BLaER1 treated with 17β-estradiol and CSF1 and Interleukin-3, amounts not matched to agents 10 nM and 100 nM (cell line): ENCODE data around the gene TMEM72.
A peak's percentile ranks its signal among the peaks of the same experiment; 100 is the strongest.

ENCODE experiments used
- H3K27ac ChIP-seq, 11 experiments: shearing (Covaris generic); formaldehyde crosslinking; 2 replicates each; pipeline ENCODE4 v1.8.1; 2022
- H3K27me3 ChIP-seq, 11 experiments: shearing (Covaris generic); formaldehyde crosslinking; 2 replicates each; pipeline ENCODE4 v1.8.1; 2022
- H3K36me3 ChIP-seq, 11 experiments: shearing (Covaris generic); formaldehyde crosslinking; 2 replicates each; pipeline ENCODE4 v1.8.1; 2022
- H3K4me1 ChIP-seq, 10 experiments: shearing (Covaris generic); formaldehyde crosslinking; 2 replicates each; pipeline ENCODE4 v1.8.1; 2022
- H3K4me2 ChIP-seq, 11 experiments: shearing (Covaris generic); formaldehyde crosslinking; 2 replicates each; pipeline ENCODE4 v1.8.1; 2022
- H3K4me3 ChIP-seq, 10 experiments: shearing (Covaris generic); formaldehyde crosslinking; 2 replicates each; pipeline ENCODE4 v1.8.1; 2022
- H3K9ac ChIP-seq, 11 experiments: shearing (Covaris generic); formaldehyde crosslinking; 2 replicates each; pipeline ENCODE4 v1.8.1; 2022
- H3K9me3 ChIP-seq, 11 experiments: shearing (Covaris generic); formaldehyde crosslinking; replicated peaks in 1 of 11; 2 replicates each; pipeline ENCODE4 v1.8.1; 2022
- H4K20me1 ChIP-seq, 11 experiments: shearing (Covaris generic); formaldehyde crosslinking; 2 replicates each; pipeline ENCODE4 v1.8.1; 2022
- Cebpa-rat ChIP-seq, 11 experiments: shearing (Covaris generic); IDR thresholded peaks; 2 replicates each; pipeline ENCODE4 v1.8.1; 2022

TMEM72 gene

DNA sequence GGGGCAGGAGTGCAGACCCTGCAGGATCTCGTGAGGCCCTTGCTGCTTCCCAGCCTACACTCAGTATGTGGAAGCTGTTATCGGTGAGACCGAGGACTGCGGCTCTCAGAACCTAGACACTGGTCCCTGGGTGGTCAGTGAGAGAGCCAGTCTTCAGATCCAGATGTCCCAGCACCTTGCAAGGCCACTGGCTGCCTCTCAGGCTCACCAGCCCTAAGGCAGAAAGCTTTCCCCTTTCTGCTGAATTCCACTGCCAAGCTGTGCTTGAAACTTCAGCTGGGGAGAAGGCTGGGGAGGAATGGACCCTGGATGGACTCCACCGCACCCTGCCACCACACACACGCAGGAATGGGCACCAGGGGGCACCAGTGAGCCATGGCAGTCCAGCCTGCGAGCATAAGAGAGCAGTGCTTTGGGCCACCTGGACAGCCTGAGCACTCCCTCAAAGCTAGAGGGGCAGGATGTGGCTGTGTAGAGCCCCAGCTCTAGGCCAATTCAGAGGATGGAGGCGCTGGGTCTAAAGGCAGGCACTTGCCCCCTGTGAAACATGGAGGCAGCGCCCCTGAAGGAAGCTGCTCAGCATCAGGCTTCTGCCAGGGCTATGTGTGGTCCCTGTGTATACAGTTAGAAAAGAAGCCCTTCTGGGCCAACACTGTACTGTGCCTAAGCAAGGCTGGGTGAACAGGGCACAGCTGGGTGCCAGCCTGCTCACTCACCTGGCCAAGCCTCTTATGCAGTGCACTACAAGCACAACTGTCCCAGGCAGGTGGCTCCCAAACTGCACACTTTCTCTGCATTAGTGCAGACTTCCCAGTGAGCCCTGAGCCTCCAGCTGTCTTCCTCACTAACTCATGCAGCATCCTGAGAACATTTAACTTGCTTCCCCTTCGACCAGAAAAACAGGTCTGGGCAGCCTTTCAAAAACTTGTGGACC lies 21.6 kb downstream of the TMEM72 start:
- Histone ChIP-seq H3K27me3 (no peaks in the 10 kb centered on the region), H3K9ac (peak overlapping the region in 8 of 11 experiments; percentile 1 to 35 (median 27); a peak in 11 of 22 replicates), H3K36me3 (no peaks in the 10 kb centered on the region), H3K27ac (peak overlapping the region in 8 of 11 experiments; percentile 20 to 79 (median 65); a peak in 14 of 22 replicates), H3K4me1 (peaks cover 55 to 68% (median 62%) of the 10 kb centered on the region in 10 experiments), H3K9me3 (peaks cover 0 to 14% (median 4%) of the 10 kb centered on the region in 11 experiments; a peak in 10 of 22 replicates), H3K4me3 (no peak overlapping the region), H4K20me1 (no peaks in the 10 kb centered on the region), H3K4me2 (peak overlapping the region; percentile 52 to 94 (median 87))
- no peak for TF ChIP-seq Cebpa-rat (IDR thresholded peaks at IDR 0.05)

GRCh38 chr10:44933451-44934321 lies 22.5 kb downstream of the TMEM72 start:
- Histone ChIP-seq H3K36me3 (no peaks in the 10 kb centered on the region; a peak in 1 of 22 replicates), H3K9ac (peak overlapping the region in 8 of 11 experiments; percentile 1 to 35 (median 27); a peak in 10 of 22 replicates), H3K27me3 (no peaks in the 10 kb centered on the region), H3K27ac (peak overlapping the region in 8 of 11 experiments; percentile 20 to 79 (median 65); a peak in 13 of 22 replicates), H4K20me1 (no peaks in the 10 kb centered on the region), H3K9me3 (peaks cover 4 to 23% (median 13%) of the 10 kb centered on the region in 11 experiments; a peak in 21 of 22 replicates), H3K4me3 (no peak overlapping the region), H3K4me2 (peak overlapping the region; percentile 52 to 94 (median 87)), H3K4me1 (peaks cover 56 to 77% (median 68%) of the 10 kb centered on the region in 10 experiments)
- TF ChIP-seq Cebpa-rat (IDR thresholded peaks at IDR 0.05): no peak

GRCh38 chr10:44934416-44935200 lies 23.5 kb downstream of the TMEM72 start:
- no peaks in the 10 kb centered on the region for H3K27me3 ChIP-seq
- H3K4me2 ChIP-seq: peak overlapping the region; percentile 62 to 94 (median 87)
- no peaks in the 10 kb centered on the region; a peak in 1 of 22 replicates for H3K36me3 ChIP-seq
- H3K4me3 ChIP-seq: no peak overlapping the region
- H3K27ac ChIP-seq: peak overlapping the region in 10 of 11 experiments; percentile 11 to 79 (median 70); a peak in 14 of 22 replicates
- no peak for TF ChIP-seq Cebpa-rat (IDR thresholded peaks at IDR 0.05)
- peaks cover 56 to 86% (median 77%) of the 10 kb centered on the region in 10 experiments for H3K4me1 ChIP-seq
- H4K20me1 ChIP-seq: no peaks in the 10 kb centered on the region
- H3K9me3 ChIP-seq: peaks cover 13 to 32% (median 21%) of the 10 kb centered on the region in 11 experiments; a peak in 21 of 22 replicates
- peak overlapping the region in 1 of 11 experiments; percentile 59; a peak in 1 of 22 replicates for H3K9ac ChIP-seq

GRCh38 chr10:44935201-44935965 lies 24.2 kb downstream of the TMEM72 start:
- no peaks in the 10 kb centered on the region for H4K20me1 ChIP-seq
- H3K4me3 ChIP-seq: peak overlapping the region in 4 of 10 experiments; percentile 2 to 21 (median 13); a peak in 1 of 20 replicates
- no peaks in the 10 kb centered on the region for H3K27me3 ChIP-seq
- peaks cover 15 to 40% (median 24%) of the 10 kb centered on the region in 11 experiments; a peak in 21 of 22 replicates for H3K9me3 ChIP-seq
- peak overlapping the region in 5 of 11 experiments; percentile 12 to 59 (median 23); a peak in 8 of 22 replicates for H3K9ac ChIP-seq
- peaks cover 56 to 94% (median 83%) of the 10 kb centered on the region in 10 experiments for H3K4me1 ChIP-seq
- H3K36me3 ChIP-seq: no peaks in the 10 kb centered on the region; a peak in 1 of 22 replicates
- peak overlapping the region; percentile 62 to 94 (median 87) for H3K4me2 ChIP-seq
- H3K27ac ChIP-seq: peak overlapping the region; percentile 11 to 79 (median 68); a peak in 20 of 22 replicates
- TF ChIP-seq Cebpa-rat (IDR thresholded peaks at IDR 0.05): no peak

DNA sequence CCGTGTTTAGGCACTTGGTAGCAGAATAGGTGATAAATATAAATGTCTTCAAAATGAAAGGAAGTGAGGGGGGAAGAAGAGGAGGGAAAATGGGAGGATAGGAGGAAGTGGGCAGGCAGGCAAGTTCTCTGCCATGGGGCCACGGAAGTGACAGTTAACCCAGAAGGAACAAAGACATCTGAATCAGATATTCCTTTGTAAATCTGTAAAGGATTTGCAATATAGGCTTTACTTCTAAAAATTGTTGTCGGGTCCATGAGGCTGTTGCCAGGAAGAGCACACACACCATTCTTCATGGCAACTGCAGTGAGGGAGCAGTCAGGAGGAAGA lies 24.8 kb downstream of the TMEM72 start:
- no peak for TF ChIP-seq Cebpa-rat (IDR thresholded peaks at IDR 0.05)
- peaks cover 17 to 46% (median 28%) of the 10 kb centered on the region in 11 experiments; a peak in 21 of 22 replicates for H3K9me3 ChIP-seq
- peak overlapping the region; percentile 62 to 94 (median 87) for H3K4me2 ChIP-seq
- H3K27ac ChIP-seq: peak overlapping the region; percentile 11 to 79 (median 68); a peak in 21 of 22 replicates
- no peaks in the 10 kb centered on the region for H3K27me3 ChIP-seq
- peak overlapping the region in 4 of 10 experiments; percentile 2 to 21 (median 13); a peak in 3 of 20 replicates for H3K4me3 ChIP-seq
- H3K36me3 ChIP-seq: no peaks in the 10 kb centered on the region; a peak in 1 of 22 replicates
- no peaks in the 10 kb centered on the region for H4K20me1 ChIP-seq
- peak overlapping the region in 7 of 11 experiments; percentile 12 to 59 (median 45); a peak in 12 of 22 replicates for H3K9ac ChIP-seq
- peaks cover 56 to 95% (median 87%) of the 10 kb centered on the region in 10 experiments for H3K4me1 ChIP-seq

- Histone ChIP-seq H3K27ac (peak overlapping the region in 10 of 11 experiments; percentile 11 to 79 (median 70); a peak in 21 of 22 replicates), H3K9ac (peak overlapping the region in 7 of 11 experiments; percentile 12 to 59 (median 45); a peak in 11 of 22 replicates), H3K36me3 (no peaks in the 10 kb centered on the region; a peak in 1 of 22 replicates), H3K27me3 (no peaks in the 10 kb centered on the region), H3K9me3 (peaks cover 17 to 51% (median 31%) of the 10 kb centered on the region in 11 experiments; a peak in 21 of 22 replicates), H3K4me3 (peak overlapping the region in 5 of 10 experiments; percentile 7 to 33 (median 20); a peak in 4 of 20 replicates), H3K4me1 (peaks cover 52 to 93% (median 86%) of the 10 kb centered on the region in 10 experiments), H4K20me1 (no peaks in the 10 kb centered on the region), H3K4me2 (peak overlapping the region; percentile 62 to 94 (median 87))
- TF ChIP-seq Cebpa-rat (IDR thresholded peaks at IDR 0.05): no peak
These were observed 25.3 kb downstream of the TMEM72 start for GRCh38 chr10:44936314-44936975.
